Osteocyte (in vitro differentiated cells): ENCODE results near the gene PTPRD. TPM values are rescaled to one million over a fixed set of nuclear protein-coding genes. Genes with fewer than 3 reads are reported as not detected.

Experiments used
- DNase-seq: peaks from one replicate; pipeline ENCODE4 v3.0.0; 2021; ENCODE audit warnings: mixed read lengths; ENCODE audit not compliant: unreplicated experiment; ENCODE audit errors: extremely low spot score
- H3K27ac Mint-ChIP-seq: one replicate; pipeline ENCODE4 v1.8.0; 2021; ENCODE audit warnings: mild to moderate bottlenecking, mixed read lengths; ENCODE audit not compliant: unreplicated experiment
- H3K27me3 Mint-ChIP-seq: one replicate; pipeline ENCODE4 v1.8.0; 2021; ENCODE audit warnings: mixed read lengths; ENCODE audit not compliant: unreplicated experiment
- H3K36me3 Mint-ChIP-seq: one replicate; pipeline ENCODE4 v1.8.0; 2021; ENCODE audit warnings: mixed read lengths; ENCODE audit not compliant: unreplicated experiment
- H3K4me1 Mint-ChIP-seq: one replicate; pipeline ENCODE4 v1.8.0; 2021; ENCODE audit warnings: mixed read lengths; ENCODE audit not compliant: unreplicated experiment
- H3K4me3 Mint-ChIP-seq: one replicate; pipeline ENCODE4 v1.8.0; 2021; ENCODE audit warnings: mild to moderate bottlenecking, moderate library complexity, mixed read lengths; ENCODE audit not compliant: unreplicated experiment
- H3K9me3 Mint-ChIP-seq: one replicate; pipeline ENCODE4 v1.8.0; 2021; ENCODE audit warnings: mixed read lengths; ENCODE audit not compliant: unreplicated experiment
- total RNA-seq: library from RNA; stranded (reverse); gene quantifications from 2 replicates; pipeline ENCODE4 v1.2.1, GENCODE V29; 2021
- TF ChIP-seq, protein P1 (sequence below): fragments of 200-600 bp; sonication (generic); IDR thresholded peaks from 2 replicates; pipeline ENCODE4 v1.5.0; 2021; ENCODE audit warnings: antibody characterized with exemption, mild to moderate bottlenecking, moderate library complexity

The PTPRD gene
- total RNA-seq, 1 donor from 2014 or later = 5.4 TPM

DNA sequence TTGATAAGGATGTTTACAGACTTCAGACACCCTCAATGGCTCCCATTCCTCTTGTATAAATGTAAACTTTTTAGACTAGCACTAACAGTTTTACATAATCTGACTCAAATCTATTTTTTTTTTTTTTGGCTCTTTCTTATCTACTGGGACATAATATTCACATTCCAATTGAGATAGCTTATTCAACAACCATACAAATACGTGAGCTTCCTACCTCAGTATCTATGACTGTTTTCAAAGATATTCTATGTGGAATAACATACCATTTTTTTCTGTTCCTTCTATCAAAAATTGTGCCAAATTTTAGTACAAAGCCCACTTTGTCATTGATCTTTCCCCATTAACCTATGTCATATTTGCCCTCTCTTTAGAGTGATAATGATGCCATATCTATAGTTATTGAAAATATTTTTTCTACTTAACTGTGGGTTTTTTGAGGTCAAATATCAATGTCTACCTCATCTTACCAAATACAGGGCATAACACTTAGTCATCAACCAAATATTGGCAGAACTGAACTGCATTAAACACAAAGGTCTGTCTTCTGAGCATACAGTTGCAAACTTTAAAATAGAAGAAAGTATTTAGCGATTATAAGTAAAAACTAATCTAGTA lies 482.6 kb downstream of the PTPRD start:
- no peak overlapping the region for H3K27ac Mint-ChIP-seq
- H3K4me1 Mint-ChIP-seq = no peaks in the 10 kb centered on the region
- no peak for DNase-seq
- H3K36me3 Mint-ChIP-seq = no peaks in the 10 kb centered on the region
- H3K4me3 Mint-ChIP-seq = no peak overlapping the region
- no peaks in the 10 kb centered on the region for H3K27me3 Mint-ChIP-seq
- H3K9me3 Mint-ChIP-seq = no peaks in the 10 kb centered on the region
- TF ChIP-seq, protein P1, sequence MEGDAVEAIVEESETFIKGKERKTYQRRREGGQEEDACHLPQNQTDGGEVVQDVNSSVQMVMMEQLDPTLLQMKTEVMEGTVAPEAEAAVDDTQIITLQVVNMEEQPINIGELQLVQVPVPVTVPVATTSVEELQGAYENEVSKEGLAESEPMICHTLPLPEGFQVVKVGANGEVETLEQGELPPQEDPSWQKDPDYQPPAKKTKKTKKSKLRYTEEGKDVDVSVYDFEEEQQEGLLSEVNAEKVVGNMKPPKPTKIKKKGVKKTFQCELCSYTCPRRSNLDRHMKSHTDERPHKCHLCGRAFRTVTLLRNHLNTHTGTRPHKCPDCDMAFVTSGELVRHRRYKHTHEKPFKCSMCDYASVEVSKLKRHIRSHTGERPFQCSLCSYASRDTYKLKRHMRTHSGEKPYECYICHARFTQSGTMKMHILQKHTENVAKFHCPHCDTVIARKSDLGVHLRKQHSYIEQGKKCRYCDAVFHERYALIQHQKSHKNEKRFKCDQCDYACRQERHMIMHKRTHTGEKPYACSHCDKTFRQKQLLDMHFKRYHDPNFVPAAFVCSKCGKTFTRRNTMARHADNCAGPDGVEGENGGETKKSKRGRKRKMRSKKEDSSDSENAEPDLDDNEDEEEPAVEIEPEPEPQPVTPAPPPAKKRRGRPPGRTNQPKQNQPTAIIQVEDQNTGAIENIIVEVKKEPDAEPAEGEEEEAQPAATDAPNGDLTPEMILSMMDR = no peak

DNA sequence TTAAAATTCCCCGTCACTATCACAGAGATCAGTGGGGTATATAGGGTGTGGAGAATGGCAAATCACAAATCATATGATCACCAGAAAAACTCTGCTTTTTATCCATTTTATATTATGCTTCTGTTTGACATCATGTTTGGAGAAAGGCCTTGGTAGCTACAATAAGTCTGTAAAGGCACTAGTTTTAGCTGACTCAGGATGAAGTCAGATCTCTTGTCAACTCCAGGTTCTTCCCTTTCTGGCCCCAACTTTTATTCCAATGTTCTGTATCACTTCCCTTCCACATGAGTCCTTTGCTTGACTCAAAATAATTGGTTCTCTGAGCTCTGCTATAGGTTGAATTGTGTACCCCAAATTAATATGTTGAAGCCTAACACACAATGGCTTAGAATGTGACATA lies 484.9 kb downstream of the PTPRD start:
- Mint-ChIP-seq H3K9me3 (no peaks in the 10 kb centered on the region), H3K27ac (no peak overlapping the region), H3K36me3 (no peaks in the 10 kb centered on the region), H3K27me3 (no peaks in the 10 kb centered on the region), H3K4me3 (no peak overlapping the region), H3K4me1 (no peaks in the 10 kb centered on the region)
- TF ChIP-seq, protein P1 = no peak
- no peak for DNase-seq

DNA sequence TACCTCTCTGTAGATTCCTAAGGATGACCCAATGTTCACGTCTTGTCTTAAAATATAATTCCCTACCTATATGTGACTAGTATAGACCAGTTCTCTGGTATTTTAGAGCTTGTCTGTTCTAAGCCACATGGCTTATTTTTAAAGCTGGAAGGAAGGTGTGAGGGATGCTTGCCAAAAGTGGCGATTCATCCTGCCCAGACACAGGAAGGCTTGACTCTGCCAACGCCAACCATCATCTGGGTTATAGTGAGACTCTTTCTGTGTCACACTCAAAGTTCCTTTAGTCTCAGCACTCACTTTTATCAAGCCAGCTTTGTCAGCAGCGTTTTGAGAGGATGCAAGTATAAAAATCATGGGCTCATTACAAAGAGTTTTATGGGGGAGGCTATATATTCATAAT lies 500.0 kb downstream of the PTPRD start:
- Mint-ChIP-seq H3K36me3 (no peaks in the 10 kb centered on the region), H3K27ac (no peak overlapping the region), H3K9me3 (no peaks in the 10 kb centered on the region), H3K4me3 (no peak overlapping the region), H3K4me1 (no peaks in the 10 kb centered on the region), H3K27me3 (peaks cover 7% of the 10 kb centered on the region)
- TF ChIP-seq, protein P1 = no peak
- DNase-seq = no peak

DNA sequence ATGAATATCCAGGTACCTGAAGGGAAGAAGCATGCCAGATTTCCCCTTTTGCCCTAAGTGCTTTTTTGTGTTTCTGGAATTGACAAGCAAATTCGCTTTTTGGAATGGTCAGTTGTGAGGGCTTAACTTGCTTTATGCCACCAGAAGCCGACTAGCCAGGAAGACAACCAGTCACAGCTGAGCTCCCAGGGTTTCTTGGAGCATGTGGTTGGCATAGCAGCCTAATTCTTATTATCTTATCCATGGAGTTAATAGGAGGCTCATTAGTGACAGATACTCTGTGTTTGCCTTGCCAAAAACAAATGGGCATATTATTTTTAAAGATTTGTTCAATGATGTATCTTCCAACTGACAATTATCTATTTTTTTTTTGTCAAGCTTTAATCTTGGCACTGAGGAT lies 500.7 kb downstream of the PTPRD start:
- H3K27ac Mint-ChIP-seq = no peak overlapping the region
- no peaks in the 10 kb centered on the region for H3K9me3 Mint-ChIP-seq
- no peaks in the 10 kb centered on the region for H3K4me1 Mint-ChIP-seq
- no peak for DNase-seq
- peaks cover 7% of the 10 kb centered on the region for H3K27me3 Mint-ChIP-seq
- TF ChIP-seq, protein P1 = no peak
- H3K36me3 Mint-ChIP-seq = no peaks in the 10 kb centered on the region
- no peak overlapping the region for H3K4me3 Mint-ChIP-seq

DNA sequence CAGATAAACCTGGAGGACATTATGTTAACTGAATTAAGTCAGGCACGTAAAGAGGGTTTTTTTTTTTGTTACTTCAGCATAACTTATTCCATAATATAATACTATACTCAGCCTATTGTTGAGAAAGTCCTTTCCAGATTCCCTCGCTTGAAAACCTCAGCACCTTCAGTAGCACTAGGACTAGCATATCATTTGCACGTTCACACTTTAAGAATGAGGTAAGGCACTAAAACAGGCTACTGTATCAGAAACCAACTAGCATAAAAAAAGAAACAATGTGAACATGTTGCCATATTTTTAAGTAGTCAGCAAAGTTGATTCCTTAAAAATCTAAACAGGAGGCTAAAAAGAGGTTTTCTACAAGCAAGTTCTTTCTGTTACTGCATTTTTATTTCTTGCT lies 504.0 kb downstream of the PTPRD start:
- Mint-ChIP-seq H3K36me3 (no peaks in the 10 kb centered on the region), H3K4me3 (no peak overlapping the region), H3K9me3 (no peaks in the 10 kb centered on the region), H3K27me3 (peaks cover 11% of the 10 kb centered on the region), H3K4me1 (no peaks in the 10 kb centered on the region), H3K27ac (no peak overlapping the region)
- no peak for DNase-seq
- TF ChIP-seq, protein P1 = no peak
